ENCODE measurements around the gene KRT75.

DNA sequence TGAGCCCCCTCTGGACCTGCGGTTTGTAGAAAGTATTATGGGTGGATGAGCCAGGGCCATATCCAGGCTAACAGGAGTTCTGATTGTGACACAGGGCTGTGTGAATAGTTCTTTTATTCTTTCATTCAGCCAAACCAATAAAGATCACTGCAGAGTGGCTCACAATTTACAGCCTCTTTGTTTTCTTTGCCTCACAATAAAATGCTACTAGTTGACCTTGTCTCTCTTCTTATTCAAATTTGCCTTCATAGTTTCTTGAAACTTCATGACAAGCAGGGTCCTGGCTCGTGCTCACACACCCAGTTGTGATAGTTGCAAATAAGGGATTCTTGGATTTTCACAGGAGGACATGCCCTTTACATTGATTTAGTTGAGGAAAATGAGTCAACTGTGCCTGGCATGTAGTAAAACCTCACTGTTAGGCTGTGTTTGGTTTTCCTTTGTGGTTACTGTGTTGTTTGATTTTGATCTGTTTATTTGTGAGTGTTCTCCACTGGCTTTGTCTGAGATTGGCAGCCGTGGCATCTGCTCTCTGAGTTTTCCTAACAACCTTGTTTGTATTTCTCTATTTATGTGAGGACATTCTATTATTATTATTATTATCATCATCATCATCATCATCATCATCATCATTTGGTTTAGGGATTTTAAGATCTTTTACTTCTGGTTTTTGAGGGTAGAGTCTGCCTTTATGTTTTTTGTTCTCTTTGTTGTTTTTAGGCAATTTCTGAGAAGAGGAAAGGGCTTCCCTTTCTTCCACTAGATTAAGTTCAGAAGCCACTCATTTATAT, 20.4 kb upstream of the KRT75 start:
- TF ChIP-seq, protein P1, sequence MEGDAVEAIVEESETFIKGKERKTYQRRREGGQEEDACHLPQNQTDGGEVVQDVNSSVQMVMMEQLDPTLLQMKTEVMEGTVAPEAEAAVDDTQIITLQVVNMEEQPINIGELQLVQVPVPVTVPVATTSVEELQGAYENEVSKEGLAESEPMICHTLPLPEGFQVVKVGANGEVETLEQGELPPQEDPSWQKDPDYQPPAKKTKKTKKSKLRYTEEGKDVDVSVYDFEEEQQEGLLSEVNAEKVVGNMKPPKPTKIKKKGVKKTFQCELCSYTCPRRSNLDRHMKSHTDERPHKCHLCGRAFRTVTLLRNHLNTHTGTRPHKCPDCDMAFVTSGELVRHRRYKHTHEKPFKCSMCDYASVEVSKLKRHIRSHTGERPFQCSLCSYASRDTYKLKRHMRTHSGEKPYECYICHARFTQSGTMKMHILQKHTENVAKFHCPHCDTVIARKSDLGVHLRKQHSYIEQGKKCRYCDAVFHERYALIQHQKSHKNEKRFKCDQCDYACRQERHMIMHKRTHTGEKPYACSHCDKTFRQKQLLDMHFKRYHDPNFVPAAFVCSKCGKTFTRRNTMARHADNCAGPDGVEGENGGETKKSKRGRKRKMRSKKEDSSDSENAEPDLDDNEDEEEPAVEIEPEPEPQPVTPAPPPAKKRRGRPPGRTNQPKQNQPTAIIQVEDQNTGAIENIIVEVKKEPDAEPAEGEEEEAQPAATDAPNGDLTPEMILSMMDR (IDR thresholded peaks at IDR 0.05): no peak
- no peak for TF ChIP-seq POLR2A (IDR thresholded peaks at IDR 0.05)
